ENCODE results near the gene SPC25. TPM values are rescaled to one million over a fixed set of nuclear protein-coding genes. Genes with fewer than 3 reads are reported as not detected.

Gene SPC25
- total RNA-seq, 1 experiment from 2014 or later: 28.6 TPM

DNA sequence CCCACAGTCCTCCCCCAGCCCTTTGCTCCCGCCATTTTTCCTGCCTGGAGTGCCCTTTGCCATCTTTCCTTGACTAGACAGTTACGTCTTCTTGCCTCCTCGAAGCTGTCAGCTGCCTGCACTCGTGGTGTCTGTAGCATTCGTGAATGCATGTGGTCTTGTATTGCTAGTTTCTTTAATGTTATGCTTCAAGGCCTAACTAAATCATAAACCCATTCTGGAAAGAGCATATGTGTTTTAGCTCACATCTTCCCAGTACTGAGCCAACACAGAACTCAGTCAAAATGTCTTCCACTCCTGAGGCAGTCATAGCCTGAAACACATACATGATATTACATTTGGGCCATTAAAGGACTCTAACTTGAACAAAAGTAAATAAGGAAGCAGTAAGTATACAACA, 35.6 kb downstream of the SPC25 start:
- H3K27me3 Mint-ChIP-seq (ENCODE audit: low read depth): no peaks in the 10 kb centered on the region
- peaks cover 6% of the 10 kb centered on the region for H3K9me3 Mint-ChIP-seq
- DNase-seq (ENCODE audit: low spot score): no peak
- POLR2A ChIA-PET: no interaction called here
- CTCF ChIA-PET: no interaction called here
- peaks cover 10% of the 10 kb centered on the region for H3K36me3 Mint-ChIP-seq
- H3K4me1 Mint-ChIP-seq: peaks cover 19% of the 10 kb centered on the region
- ATAC-seq: no peak
- TF ChIP-seq, protein P1, sequence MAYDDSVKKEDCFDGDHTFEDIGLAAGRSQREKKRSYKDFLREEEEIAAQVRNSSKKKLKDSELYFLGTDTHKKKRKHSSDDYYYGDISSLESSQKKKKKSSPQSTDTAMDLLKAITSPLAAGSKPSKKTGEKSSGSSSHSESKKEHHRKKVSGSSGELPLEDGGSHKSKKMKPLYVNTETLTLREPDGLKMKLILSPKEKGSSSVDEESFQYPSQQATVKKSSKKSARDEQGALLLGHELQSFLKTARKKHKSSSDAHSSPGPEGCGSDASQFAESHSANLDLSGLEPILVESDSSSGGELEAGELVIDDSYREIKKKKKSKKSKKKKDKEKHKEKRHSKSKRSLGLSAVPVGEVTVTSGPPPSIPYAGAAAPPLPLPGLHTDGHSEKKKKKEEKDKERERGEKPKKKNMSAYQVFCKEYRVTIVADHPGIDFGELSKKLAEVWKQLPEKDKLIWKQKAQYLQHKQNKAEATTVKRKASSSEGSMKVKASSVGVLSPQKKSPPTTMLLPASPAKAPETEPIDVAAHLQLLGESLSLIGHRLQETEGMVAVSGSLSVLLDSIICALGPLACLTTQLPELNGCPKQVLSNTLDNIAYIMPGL (CRISPR knock-in tag; IDR thresholded peaks at IDR 0.05): no peak
- no peak for TF ChIP-seq NR3C1 (CRISPR knock-in tag; conservative IDR thresholded peaks at IDR 0.05; ENCODE audit: low read depth)
- TF ChIP-seq IRF2 (CRISPR knock-in tag; IDR thresholded peaks at IDR 0.05; ENCODE audit: borderline replicate concordance, low read depth): no peak
- TF ChIP-seq, protein P2, sequence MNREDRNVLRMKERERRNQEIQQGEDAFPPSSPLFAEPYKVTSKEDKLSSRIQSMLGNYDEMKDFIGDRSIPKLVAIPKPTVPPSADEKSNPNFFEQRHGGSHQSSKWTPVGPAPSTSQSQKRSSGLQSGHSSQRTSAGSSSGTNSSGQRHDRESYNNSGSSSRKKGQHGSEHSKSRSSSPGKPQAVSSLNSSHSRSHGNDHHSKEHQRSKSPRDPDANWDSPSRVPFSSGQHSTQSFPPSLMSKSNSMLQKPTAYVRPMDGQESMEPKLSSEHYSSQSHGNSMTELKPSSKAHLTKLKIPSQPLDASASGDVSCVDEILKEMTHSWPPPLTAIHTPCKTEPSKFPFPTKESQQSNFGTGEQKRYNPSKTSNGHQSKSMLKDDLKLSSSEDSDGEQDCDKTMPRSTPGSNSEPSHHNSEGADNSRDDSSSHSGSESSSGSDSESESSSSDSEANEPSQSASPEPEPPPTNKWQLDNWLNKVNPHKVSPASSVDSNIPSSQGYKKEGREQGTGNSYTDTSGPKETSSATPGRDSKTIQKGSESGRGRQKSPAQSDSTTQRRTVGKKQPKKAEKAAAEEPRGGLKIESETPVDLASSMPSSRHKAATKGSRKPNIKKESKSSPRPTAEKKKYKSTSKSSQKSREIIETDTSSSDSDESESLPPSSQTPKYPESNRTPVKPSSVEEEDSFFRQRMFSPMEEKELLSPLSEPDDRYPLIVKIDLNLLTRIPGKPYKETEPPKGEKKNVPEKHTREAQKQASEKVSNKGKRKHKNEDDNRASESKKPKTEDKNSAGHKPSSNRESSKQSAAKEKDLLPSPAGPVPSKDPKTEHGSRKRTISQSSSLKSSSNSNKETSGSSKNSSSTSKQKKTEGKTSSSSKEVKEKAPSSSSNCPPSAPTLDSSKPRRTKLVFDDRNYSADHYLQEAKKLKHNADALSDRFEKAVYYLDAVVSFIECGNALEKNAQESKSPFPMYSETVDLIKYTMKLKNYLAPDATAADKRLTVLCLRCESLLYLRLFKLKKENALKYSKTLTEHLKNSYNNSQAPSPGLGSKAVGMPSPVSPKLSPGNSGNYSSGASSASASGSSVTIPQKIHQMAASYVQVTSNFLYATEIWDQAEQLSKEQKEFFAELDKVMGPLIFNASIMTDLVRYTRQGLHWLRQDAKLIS (CRISPR knock-in tag; IDR thresholded peaks at IDR 0.05; ENCODE audit: borderline replicate concordance): no peak
- no peak for TF ChIP-seq NFE2L1 (CRISPR knock-in tag; IDR thresholded peaks at IDR 0.05)
- no peak for TF ChIP-seq EMX1 (CRISPR knock-in tag; IDR thresholded peaks at IDR 0.05)
- TF ChIP-seq, protein P3, sequence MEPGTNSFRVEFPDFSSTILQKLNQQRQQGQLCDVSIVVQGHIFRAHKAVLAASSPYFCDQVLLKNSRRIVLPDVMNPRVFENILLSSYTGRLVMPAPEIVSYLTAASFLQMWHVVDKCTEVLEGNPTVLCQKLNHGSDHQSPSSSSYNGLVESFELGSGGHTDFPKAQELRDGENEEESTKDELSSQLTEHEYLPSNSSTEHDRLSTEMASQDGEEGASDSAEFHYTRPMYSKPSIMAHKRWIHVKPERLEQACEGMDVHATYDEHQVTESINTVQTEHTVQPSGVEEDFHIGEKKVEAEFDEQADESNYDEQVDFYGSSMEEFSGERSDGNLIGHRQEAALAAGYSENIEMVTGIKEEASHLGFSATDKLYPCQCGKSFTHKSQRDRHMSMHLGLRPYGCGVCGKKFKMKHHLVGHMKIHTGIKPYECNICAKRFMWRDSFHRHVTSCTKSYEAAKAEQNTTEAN (CRISPR knock-in tag; IDR thresholded peaks at IDR 0.05): no peak
- no peak for TF ChIP-seq RELA (CRISPR knock-in tag; IDR thresholded peaks at IDR 0.05; ENCODE audit: borderline replicate concordance)
- no peak for TF ChIP-seq ZBTB21 (CRISPR knock-in tag; IDR thresholded peaks at IDR 0.05; ENCODE audit: borderline replicate concordance)
- no peak for TF ChIP-seq RORB (CRISPR knock-in tag; IDR thresholded peaks at IDR 0.05)
- TF ChIP-seq TP53 (CRISPR knock-in tag; IDR thresholded peaks at IDR 0.05): no peak
- H3K27ac Mint-ChIP-seq: no peak overlapping the region
- H3K4me3 Mint-ChIP-seq: no peak overlapping the region

DNA sequence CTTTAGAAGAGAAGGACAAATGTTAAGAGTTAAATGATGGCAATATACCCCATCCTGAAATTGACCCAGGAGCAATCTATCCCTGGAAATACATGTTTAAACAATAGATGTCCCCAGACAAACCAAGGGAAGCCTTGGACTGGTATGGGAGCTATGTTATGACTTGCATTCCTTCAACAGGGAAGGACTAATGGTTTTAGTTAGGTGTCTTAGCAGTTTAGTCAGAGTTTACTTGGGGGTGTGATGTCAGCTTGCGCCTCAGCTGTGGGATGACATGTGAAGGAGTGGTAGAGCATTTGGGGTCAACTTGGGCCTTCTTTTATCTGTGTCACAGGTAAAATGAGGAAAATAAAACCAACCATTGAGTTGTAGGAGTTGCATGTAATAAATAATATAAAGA, 36.8 kb downstream of the SPC25 start:
- CTCF ChIA-PET: no interaction called here
- Mint-ChIP-seq H3K27ac (no peak overlapping the region), H3K4me3 (no peak overlapping the region), H3K27me3 (ENCODE audit: low read depth) (no peaks in the 10 kb centered on the region), H3K9me3 (peaks cover 6% of the 10 kb centered on the region), H3K4me1 (peaks cover 19% of the 10 kb centered on the region), H3K36me3 (peaks cover 10% of the 10 kb centered on the region)
- POLR2A ChIA-PET: no interaction called here
- TF ChIP-seq, protein P4, sequence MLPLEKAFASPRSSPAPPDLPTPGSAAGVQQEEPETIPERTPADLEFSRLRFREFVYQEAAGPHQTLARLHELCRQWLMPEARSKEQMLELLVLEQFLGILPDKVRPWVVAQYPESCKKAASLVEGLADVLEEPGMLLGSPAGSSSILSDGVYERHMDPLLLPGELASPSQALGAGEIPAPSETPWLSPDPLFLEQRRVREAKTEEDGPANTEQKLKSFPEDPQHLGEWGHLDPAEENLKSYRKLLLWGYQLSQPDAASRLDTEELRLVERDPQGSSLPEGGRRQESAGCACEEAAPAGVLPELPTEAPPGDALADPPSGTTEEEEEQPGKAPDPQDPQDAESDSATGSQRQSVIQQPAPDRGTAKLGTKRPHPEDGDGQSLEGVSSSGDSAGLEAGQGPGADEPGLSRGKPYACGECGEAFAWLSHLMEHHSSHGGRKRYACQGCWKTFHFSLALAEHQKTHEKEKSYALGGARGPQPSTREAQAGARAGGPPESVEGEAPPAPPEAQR (CRISPR knock-in tag; IDR thresholded peaks at IDR 0.05): no peak
- TF ChIP-seq NFYB (CRISPR knock-in tag; conservative IDR thresholded peaks at IDR 0.05; ENCODE audit: low read depth): no peak
- TF ChIP-seq, protein P5, sequence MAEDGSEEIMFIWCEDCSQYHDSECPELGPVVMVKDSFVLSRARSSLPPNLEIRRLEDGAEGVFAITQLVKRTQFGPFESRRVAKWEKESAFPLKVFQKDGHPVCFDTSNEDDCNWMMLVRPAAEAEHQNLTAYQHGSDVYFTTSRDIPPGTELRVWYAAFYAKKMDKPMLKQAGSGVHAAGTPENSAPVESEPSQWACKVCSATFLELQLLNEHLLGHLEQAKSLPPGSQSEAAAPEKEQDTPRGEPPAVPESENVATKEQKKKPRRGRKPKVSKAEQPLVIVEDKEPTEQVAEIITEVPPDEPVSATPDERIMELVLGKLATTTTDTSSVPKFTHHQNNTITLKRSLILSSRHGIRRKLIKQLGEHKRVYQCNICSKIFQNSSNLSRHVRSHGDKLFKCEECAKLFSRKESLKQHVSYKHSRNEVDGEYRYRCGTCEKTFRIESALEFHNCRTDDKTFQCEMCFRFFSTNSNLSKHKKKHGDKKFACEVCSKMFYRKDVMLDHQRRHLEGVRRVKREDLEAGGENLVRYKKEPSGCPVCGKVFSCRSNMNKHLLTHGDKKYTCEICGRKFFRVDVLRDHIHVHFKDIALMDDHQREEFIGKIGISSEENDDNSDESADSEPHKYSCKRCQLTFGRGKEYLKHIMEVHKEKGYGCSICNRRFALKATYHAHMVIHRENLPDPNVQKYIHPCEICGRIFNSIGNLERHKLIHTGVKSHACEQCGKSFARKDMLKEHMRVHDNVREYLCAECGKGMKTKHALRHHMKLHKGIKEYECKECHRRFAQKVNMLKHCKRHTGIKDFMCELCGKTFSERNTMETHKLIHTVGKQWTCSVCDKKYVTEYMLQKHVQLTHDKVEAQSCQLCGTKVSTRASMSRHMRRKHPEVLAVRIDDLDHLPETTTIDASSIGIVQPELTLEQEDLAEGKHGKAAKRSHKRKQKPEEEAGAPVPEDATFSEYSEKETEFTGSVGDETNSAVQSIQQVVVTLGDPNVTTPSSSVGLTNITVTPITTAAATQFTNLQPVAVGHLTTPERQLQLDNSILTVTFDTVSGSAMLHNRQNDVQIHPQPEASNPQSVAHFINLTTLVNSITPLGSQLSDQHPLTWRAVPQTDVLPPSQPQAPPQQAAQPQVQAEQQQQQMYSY (CRISPR knock-in tag; IDR thresholded peaks at IDR 0.05): no peak
- TF ChIP-seq NFE2L1 (CRISPR knock-in tag; IDR thresholded peaks at IDR 0.05): no peak
- no peak for DNase-seq (ENCODE audit: low spot score)
- ATAC-seq: no peak
